Peyer's patch (tissue), 4 donors: Measurements from ENCODE around the gene ZNF223.

ENCODE experiments used
- CTCF ChIP-seq, 6 experiments: fragments of 450-650 bp in 4 of 6; fragments of 200-600 bp in 2 of 6; sonication (generic) in 1 of 6; IDR thresholded peaks; one replicate each; pipeline ENCODE4 v1.5.1; 2017 to 2019; ENCODE audit warnings: antibody characterized with exemption in 6 of 6, mild to moderate bottlenecking in 3 of 6, moderate library complexity in 1 of 6
- POLR2A ChIP-seq, 2 donors: fragments of 450-650 bp; IDR thresholded peaks; one replicate each; pipeline ENCODE4 v1.5.1; 2017; ENCODE audit warnings: antibody characterized with exemption in 2 of 2, mild to moderate bottlenecking in 2 of 2, moderate library complexity in 2 of 2

DNA sequence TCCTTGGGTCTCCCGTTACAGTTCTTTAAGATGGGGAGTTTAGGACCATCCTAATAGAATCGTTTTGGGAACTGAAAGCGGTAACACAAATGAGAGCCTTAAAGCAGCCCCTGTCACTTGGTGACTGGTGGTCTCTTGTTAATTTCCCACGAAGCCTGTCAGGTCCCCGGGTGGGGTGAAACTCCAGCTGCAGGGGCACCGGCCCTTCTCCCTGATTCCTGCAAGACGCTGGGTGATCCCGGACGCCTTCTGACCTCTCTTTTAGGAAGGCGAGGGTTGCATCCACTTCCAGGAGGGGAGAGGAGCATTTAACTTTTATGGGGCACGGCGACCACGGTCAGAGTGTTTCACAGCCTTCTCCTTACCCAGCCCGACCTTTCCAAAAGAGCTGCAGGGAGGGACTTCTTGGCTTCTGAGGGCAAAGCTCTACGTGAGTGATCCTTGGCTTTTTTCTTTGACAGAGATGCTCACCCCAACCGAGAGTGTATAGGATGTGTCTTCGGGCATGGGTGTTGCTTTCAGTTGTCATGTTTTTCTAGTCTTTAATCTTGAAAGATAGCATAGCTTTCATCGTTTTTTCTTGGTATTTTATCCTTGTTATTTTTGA lies 62.1 kb downstream of the ZNF223 start:
- TF ChIP-seq CTCF (IDR thresholded peaks at IDR 0.05) = no peak
- TF ChIP-seq POLR2A (IDR thresholded peaks at IDR 0.05) = no peak
